ENCODE measurements around the gene ZNF837. TPM values are rescaled to one million over a fixed set of nuclear protein-coding genes. Genes with fewer than 3 reads are reported as not detected.

ZNF837 gene
- polyA plus RNA-seq, 1 donor (not counting 4 experiments of a cell fraction or from before 2014, with no cell fraction given), result 0.29 TPM

DNA sequence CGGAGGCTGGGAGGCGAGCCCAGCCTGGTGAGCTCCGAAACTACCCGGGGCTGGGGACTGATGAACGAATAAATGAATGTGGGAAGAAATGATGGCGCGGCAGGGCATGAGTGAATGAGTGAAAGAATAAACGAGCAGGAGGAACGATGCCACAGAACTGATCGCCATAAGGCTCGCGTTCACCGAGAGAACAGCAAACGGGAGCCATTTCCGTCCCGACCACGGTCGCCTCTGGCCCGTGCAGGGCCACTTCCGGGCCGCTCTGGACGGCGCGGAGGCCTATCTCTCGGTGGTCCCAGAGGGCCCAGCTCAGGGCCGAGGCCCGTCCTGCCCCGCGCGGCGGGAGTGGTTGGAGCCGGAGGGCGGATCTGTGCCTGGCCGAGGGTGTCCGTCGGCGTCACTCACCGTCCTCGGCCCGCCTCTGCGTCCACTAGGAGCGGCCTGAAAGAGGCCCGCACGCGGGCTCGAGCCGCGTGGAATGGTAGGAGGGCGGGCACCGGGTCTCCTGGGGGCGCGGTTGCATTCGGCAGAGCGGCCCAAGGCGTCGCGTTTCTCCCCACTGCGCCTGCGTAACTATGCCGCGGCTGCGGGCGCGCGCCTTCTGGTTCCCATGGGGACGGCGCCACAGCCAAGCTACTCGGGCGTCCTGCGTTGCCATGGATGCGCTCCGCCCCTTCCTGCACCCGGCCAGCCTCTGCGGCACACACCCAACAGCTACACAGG lies 18.4 kb downstream of the ZNF837 start, which contains the start of gene ZNF497:
ZNF497 (minus strand) TSS at position 480 of the 723 bp plus-strand sequence. CDS start 5,116 bp downstream, outside the sequence.
- dilution Hi-C loops (cut with MboI; ENCODE audit: extremely low pct_ligation_motif_present, low sequenced_read_pairs), result no loop called here

GRCh38 chr19:58361900-58362271 lies 18.9 kb downstream of the ZNF837 start:
- no peaks in the 10 kb centered on the region for H3K9me3 ChIP-seq (ENCODE audit: control insufficient read depth, low read depth, low read length)
- DNase-seq (ENCODE audit: low read depth, low spot score), result no peak
- H3K9me1 ChIP-seq (ENCODE audit: control insufficient read depth, extremely low read depth, insufficient read depth, low read length), result no peaks in the 10 kb centered on the region
- no peak for FAIRE-seq
- H3K79me2 ChIP-seq (ENCODE audit: control insufficient read depth, insufficient read depth, low read length), result no peaks in the 10 kb centered on the region
- TF ChIP-seq CTCF (optimal IDR thresholded peaks at IDR 0.05 in 1 of 3, IDR thresholded peaks at IDR 0.05 in 1 of 3, conservative IDR thresholded peaks at IDR 0.05 in 1 of 3; ENCODE audit: extremely low read depth in 1 of 3, insufficient read depth in 2 of 3, low read length in 3 of 3) (no peak), EZH2 (IDR thresholded peaks at IDR 0.05; ENCODE audit: low read length) (no peak)
- H3K27ac ChIP-seq (ENCODE audit: control insufficient read depth, insufficient read depth, low read length), result peak overlapping the region; percentile 95
- dilution Hi-C loops (cut with MboI; ENCODE audit: extremely low pct_ligation_motif_present, low sequenced_read_pairs), result no loop called here
- peak overlapping the region; percentile 65 to 92 (median 81) for H3K4me3 ChIP-seq (ENCODE audit: control insufficient read depth in 2 of 3, extremely low read depth in 1 of 3, insufficient read depth in 2 of 3, low read depth in 1 of 3, low read length in 3 of 3)
- peaks cover 7% of the 10 kb centered on the region for H3K4me1 ChIP-seq (ENCODE audit: control insufficient read depth, extremely low read depth, insufficient read depth, low read length)
- peak overlapping the region; percentile 90 for H3K4me2 ChIP-seq (ENCODE audit: control insufficient read depth, extremely low read depth, insufficient read depth, low read depth, low read length)
- H3K36me3 ChIP-seq (ENCODE audit: control insufficient read depth in 2 of 2, extremely low read depth in 1 of 2, insufficient read depth in 2 of 2, low read length in 2 of 2), result no peaks in the 10 kb centered on the region
- H3K9ac ChIP-seq (ENCODE audit: control insufficient read depth, extremely low read depth, insufficient read depth, low read length), result peak overlapping the region; percentile 92
- peak overlapping the region; percentile 98 for H2AFZ ChIP-seq (ENCODE audit: control insufficient read depth, low read length)
- no peaks in the 10 kb centered on the region for H4K20me1 ChIP-seq (ENCODE audit: control insufficient read depth, extremely low read depth, insufficient read depth, low read length)
- peaks cover 3% of the 10 kb centered on the region for H3K27me3 ChIP-seq (ENCODE audit: control insufficient read depth, extremely low read depth, insufficient read depth, low read length)

More for the DNA sequence above, 18.4 kb downstream of the ZNF837 start, which contains the start of gene ZNF497:
- H3K36me3 ChIP-seq (ENCODE audit: control insufficient read depth in 2 of 2, extremely low read depth in 1 of 2, insufficient read depth in 2 of 2, low read length in 2 of 2), result no peaks in the 10 kb centered on the region
- no peaks in the 10 kb centered on the region for H3K27me3 ChIP-seq (ENCODE audit: control insufficient read depth, extremely low read depth, insufficient read depth, low read length)
- peak within 1 kb of the TSS; percentile 95 for H3K27ac ChIP-seq (ENCODE audit: control insufficient read depth, insufficient read depth, low read length)
- H3K4me1 ChIP-seq (ENCODE audit: control insufficient read depth, extremely low read depth, insufficient read depth, low read length), result peaks cover 7% of the 10 kb centered on the region
- H2AFZ ChIP-seq (ENCODE audit: control insufficient read depth, low read length), result peak within 1 kb of the TSS; percentile 98
- H4K20me1 ChIP-seq (ENCODE audit: control insufficient read depth, extremely low read depth, insufficient read depth, low read length), result no peaks in the 10 kb centered on the region
- DNase-seq (ENCODE audit: low read depth, low spot score) (peak; percentile 85), FAIRE-seq (peak; percentile 82)
- H3K79me2 ChIP-seq (ENCODE audit: control insufficient read depth, insufficient read depth, low read length), result no peaks in the 10 kb centered on the region
- H3K4me2 ChIP-seq (ENCODE audit: control insufficient read depth, extremely low read depth, insufficient read depth, low read depth, low read length), result peak within 1 kb of the TSS; percentile 90
- no peaks in the 10 kb centered on the region for H3K9me3 ChIP-seq (ENCODE audit: control insufficient read depth, low read depth, low read length)
- H3K9ac ChIP-seq (ENCODE audit: control insufficient read depth, extremely low read depth, insufficient read depth, low read length), result peak within 1 kb of the TSS; percentile 92
- H3K4me3 ChIP-seq (ENCODE audit: control insufficient read depth in 2 of 3, extremely low read depth in 1 of 3, insufficient read depth in 2 of 3, low read depth in 1 of 3, low read length in 3 of 3), result peak within 1 kb of the TSS; percentile 65 to 92 (median 81)
- no peaks in the 10 kb centered on the region for H3K9me1 ChIP-seq (ENCODE audit: control insufficient read depth, extremely low read depth, insufficient read depth, low read length)
- TF ChIP-seq EZH2 (IDR thresholded peaks at IDR 0.05; ENCODE audit: low read length) (no peak), CTCF (optimal IDR thresholded peaks at IDR 0.05 in 1 of 3, IDR thresholded peaks at IDR 0.05 in 1 of 3, conservative IDR thresholded peaks at IDR 0.05 in 1 of 3; ENCODE audit: extremely low read depth in 1 of 3, insufficient read depth in 2 of 3, low read length in 3 of 3) (peak in 1 of 3 experiments; percentile 3)
